ENCODE results near the gene PAPPA.

DNA sequence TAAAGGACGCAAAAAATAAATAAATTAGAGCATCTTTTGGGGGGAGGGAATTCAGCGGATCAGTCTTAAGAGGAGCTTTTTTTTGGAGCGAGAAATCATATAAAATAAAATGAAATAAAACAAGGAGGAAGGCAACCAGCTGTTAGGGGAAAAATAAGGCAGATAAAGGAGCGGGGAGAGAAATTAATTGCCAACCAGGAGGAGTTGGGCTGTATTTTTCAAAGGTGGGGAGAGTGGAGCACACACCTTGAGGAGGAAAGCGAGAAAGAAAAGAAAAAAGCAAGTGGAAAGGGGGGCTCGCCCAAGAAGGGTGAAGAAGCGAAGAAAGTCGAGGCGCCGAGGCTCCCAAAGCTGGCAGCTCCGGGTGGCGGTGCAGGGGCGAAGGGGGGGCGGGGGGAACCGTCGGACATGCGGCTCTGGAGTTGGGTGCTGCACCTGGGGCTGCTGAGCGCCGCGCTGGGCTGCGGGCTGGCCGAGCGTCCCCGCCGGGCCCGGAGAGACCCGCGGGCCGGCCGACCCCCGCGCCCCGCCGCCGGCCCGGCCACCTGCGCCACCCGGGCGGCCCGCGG, at the start of gene PAPPA:
- TF ChIP-seq POLR2A (IDR thresholded peaks at IDR 0.05; ENCODE audit: low read depth) (no peak), EP300 (IDR thresholded peaks at IDR 0.05) (no peak)

Measured in esophagus muscularis mucosa (tissue), 2 donors.